HG02870 (cell line): ENCODE data around the gene KLK14.

ENCODE experiments used
- ATAC-seq: cut with Tn5 transposase; IDR thresholded peaks from one replicate; pipeline ENCODE4 v1.9.1; 2021; ENCODE audit warnings: mild to moderate bottlenecking, moderate library complexity; ENCODE audit not compliant: unreplicated experiment

The KLK14 gene, protein sequence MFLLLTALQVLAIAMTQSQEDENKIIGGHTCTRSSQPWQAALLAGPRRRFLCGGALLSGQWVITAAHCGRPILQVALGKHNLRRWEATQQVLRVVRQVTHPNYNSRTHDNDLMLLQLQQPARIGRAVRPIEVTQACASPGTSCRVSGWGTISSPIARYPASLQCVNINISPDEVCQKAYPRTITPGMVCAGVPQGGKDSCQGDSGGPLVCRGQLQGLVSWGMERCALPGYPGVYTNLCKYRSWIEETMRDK

DNA sequence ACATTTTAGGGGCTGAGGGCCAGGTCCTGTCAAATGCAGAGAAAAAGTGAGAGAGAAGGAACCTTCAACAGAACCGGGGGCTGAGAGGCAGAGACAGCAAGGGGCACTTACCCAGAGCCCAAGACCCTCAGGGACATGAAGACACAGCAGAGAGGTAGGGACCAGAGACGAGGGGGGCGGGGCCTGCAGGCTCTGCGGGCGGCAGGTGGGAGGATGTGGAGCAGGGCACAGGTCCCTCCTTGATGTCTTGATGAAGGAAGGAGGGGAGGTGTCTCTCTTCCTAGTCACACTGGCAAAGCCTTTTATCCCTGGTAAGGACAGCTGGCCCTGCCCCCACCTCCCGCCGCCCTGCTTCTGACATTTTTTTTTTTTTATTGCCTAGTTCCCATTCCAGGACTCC is at the start of gene KLK14:
KLK14 (minus strand) TSS at position 277 of the 400 bp plus-strand sequence; CDS start at position 4, 273 bp downstream.
- ATAC-seq = no peak

DNA sequence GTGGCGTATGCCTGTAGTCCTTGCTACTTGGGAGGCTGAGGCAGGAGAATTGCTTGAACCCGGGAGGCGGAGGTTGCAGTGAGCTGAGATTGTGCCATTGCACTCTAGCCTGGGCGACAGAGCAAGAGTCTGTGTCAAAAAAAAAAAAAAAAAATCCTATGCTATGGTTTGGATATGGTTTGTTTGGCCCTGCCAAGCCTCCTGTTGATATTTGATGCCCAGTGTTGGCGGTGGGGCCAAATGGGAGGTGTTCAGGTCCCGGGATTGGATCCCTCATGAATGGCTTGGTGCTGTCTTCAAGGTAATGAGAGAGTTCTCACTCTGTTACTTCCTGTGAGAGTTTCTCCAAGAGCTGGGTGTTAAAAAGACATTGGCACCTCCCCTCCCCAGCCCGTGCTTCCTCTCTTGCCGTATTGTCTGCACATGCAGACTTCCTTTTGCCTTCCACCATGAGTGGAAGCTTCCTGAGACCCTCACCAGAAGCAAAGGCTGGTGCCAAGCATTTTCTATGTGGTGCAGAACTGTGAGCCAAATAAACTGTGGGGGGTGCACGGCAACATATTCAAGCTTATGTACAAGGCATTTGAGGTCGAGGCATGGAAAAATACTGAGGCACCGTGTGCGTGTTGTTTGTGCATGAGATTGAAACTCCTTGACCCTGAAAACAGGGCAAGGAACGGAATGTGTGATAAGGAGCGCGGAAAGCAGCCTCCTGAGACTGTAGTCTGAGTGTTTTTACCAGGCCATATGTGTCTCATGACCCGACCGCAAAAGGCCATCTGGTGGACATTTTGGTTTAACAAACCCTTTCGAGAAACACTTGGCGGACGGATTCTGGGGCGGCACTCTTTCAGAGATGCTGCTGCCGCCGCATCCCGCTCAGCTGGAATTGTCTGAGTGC is 49.3 kb upstream of the KLK14 start:
- ATAC-seq = no peak

DNA sequence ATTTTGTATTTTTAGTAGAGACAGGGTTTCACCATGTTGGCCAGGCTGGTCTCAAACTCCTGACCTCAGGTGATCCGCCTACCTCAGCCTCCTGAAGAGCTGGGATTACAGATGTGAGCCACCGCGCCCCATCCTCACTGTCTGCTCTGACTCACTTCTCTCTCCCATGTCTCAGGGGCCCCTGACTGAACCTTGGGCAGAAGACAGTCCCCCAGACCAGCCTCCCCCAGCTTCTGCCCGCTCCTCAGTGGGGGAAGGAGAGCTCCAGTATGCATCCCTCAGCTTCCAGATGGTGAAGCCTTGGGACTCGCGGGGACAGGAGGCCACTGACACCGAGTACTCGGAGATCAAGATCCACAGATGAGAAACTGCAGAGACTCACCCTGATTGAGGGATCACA is 47.0 kb upstream of the KLK14 start:
- ATAC-seq = no peak

DNA sequence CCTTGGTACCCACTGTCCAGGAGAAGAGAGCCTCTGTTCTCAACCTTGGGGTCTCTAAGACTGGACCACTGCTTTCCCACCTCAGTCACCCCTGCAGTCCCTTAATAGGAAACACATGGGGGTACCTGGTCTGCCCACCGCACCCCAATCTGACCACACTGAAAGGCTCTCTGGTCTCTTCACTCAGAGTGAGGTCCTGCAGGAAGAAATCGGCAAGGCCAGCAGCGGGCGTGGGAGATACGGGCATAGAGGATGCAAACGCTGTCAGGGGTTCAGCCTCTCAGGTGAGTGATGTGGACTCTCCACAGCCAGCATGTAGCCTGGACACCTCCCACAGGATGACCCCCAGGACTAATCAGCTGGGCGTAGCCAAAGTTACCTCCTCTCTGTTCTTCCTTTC is 45.5 kb upstream of the KLK14 start:
- no peak for ATAC-seq

DNA sequence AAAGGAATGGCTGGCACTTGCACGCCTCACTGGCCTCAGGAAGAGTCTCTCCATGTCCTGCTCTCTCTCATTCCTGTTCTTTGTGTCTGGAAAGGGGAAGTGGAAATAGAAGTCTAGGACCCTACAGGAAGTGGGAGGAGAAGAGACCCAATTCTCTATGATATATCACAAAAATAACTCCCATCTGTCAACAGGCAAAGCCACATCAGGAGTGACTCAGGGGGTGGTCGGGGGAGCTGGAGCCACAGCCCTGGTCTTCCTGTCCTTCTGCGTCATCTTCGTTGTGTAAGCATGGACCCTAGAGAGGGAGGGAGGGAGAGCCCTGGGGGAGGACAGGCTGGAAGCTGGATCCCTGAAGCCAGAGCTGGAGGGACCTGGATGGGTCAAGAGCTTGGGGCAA is 45.1 kb upstream of the KLK14 start:
- ATAC-seq = no peak

DNA sequence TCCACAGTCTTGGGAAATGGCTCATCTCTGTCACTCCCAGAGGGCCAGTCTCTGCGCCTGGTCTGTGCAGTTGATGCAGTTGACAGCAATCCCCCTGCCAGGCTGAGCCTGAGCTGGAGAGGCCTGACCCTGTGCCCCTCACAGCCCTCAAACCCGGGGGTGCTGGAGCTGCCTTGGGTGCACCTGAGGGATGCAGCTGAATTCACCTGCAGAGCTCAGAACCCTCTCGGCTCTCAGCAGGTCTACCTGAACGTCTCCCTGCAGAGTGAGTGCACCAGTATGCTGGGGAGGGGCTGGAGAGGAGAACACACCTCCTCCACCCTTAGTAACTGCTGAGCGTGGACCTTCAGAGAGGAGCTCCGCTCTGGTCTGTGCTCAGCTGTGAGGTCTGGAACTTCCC is 44.3 kb upstream of the KLK14 start:
- no peak for ATAC-seq

DNA sequence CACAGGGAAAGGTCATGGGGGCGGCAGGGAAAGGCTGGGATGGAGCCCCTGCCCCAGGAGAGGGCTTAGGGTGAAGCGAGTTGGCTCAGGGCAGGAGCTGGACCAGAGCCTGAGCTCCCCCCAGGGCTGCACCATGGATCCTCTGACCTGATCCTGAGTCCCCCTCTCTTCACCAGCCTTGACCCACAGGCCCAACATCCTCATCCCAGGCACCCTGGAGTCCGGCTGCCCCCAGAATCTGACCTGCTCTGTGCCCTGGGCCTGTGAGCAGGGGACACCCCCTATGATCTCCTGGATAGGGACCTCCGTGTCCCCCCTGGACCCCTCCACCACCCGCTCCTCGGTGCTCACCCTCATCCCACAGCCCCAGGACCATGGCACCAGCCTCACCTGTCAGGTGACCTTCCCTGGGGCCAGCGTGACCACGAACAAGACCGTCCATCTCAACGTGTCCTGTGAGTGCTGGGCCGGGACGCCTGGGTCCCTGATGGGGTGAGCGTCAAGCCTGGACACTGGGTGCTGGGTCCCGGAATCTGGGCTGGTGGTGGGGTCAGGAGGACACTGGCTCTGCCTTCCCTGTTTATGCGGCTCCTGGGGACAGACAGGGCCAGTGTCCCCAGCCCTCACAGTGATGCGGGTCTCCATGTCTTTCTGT is 42.9 kb upstream of the KLK14 start:
- no peak for ATAC-seq

DNA sequence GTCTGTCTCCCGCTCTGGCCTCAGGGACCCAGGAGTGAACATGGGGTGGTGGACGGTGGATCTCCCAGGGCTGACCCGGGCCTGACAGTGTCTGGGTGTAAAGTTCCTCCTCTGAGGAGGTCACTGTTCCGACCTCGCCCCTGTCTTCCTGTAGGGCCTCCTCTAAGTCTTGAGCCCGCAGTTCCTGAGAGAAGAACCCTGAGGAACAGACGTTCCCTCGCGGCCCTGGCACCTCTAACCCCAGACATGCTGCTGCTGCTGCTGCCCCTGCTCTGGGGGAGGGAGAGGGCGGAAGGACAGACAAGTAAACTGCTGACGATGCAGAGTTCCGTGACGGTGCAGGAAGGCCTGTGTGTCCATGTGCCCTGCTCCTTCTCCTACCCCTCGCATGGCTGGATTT is 42.0 kb upstream of the KLK14 start, which contains the start of gene SIGLEC9:
SIGLEC9 (plus strand) TSS at position 178 of the 400 bp plus-strand sequence; CDS start at position 247, 69 bp downstream.
- no peak for ATAC-seq

DNA sequence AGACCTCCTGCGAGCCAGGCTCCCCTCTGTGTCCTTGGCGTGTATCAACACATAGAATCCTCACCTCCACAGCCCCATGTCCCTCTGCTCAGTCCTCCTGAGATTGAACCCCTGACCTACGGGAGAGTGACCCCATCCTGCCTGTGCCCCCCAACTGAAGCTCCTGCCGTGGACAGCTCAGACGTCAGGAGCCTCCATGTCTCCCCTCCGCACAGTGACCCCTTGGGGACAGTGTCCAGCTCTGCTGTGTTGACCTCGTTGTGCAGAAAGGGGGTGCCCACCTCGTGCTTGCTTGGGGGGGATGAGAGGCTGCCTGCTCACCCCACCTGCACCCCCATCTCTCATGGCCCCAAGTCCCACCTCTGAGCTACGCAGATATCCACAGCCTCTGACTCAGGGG is 41.5 kb upstream of the KLK14 start:
- ATAC-seq = no peak

DNA sequence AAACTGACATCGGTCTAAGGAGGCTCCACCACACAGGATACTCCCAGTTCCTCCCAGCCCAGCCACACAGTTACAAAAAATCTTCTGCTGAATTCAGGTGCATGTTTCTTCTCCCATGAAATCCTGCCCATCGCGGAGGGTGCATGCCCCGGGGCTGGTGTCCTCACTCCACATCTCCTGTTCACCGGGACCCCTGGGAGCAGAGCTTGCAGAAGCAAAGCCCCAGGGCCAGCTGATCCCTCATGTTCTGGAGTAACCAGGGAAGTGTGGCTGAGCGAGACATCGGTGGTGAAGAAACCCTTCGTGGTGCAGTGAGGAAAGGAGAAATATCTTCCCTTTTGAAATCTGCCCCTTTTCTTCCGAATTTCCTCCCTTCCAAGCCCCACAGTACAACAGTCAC is 41.1 kb upstream of the KLK14 start:
- ATAC-seq = no peak

DNA sequence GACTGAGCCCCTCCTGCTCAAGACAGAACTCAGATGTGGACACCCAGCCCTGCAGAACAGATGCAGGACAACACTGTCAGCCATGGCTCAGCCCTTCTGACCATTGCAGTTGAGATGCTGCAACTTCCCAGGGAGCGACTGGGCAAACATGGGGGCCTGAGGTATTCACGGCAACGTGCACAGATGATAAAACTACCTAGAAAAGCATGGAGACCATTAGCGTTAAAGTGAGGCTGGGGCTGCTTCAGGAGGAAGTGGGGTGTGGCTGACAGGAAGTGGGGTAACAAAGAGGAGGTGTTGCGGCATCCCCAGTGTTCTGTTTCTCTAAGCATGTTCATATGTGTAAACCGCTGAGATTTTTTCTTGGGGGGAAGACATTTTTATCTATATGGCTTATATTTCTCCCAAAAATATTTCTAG is 40.7 kb upstream of the KLK14 start:
- no peak for ATAC-seq

DNA sequence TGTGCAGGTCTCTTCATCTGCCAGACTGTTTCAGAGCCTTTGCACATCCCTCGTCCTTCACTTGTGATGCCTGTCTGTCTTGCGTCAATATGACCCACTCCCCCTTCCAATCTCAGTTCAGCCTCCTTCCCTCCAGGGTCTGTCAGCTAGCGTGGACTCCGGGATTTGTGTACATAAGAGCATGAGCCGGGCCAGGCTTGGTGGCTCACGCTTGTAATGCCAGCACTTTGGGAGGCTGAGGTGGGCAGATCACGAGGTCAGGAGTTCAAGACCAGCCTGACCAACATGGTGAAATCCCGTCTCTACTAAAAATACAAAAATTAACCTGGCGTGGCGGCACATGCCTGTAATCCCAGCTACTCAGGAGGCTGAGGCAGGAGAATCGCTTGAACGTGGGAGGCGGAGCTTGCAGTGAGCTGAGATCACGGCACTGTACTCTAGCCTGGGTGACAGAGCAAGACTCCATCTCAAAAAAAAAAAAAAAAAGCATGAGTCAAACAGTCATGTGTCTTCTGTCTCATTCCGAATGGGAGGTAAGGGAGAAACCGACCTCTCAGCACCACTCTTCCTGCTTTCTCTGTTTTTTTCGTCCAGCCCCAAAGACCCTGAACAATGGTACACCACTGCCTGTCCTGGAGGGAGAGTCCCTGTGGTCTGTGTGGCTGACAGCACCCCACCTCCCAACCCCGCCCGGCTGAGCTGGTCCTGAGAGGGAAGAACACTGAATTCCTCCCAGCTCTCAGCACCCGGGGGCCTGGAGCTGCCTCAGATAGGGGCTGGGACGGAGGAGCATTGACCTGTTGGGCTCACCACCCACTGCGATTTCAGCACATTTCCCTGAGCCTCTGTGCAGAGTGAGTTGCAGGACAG is 39.7 kb upstream of the KLK14 start:
- no peak for ATAC-seq

DNA sequence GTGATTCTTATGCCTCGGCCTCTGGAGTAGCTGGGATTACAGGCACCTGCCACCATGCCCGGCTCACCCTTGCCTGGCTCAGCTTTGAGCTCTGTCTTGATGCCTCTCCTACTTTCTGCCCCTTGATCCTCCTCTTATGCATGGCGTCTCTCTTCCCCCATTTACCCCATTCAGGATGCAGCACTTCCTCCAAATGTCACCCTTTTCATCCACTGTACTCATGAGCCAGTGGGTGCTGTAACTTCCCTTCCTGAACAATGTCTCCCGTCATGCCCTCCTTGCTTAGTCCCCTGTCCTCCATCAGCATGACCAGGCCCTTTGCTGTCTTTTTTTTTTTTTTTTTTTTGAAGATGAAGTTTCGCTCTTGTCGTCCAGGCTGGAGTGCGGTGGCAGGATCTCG is 38.6 kb upstream of the KLK14 start:
- ATAC-seq = no peak

DNA sequence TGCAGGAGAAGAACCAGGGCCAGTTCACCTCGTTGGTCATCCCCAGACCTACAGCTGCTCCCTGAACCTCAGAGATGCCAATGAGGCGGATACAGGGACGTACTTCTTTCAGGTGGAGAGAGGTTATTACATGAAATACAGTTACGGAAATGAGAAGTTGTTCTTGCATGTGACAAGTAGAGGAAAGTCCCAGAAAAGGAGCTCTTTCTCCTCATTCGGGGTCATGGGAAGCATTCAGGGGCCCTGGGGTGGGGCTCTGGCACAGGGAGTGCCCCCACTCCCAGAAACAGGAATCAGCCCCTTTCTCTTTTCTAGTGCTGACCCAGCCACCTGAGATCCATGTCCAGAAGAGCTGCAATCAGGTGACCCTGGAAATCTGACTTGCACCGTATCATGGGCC is 37.5 kb upstream of the KLK14 start:
- ATAC-seq = no peak

DNA sequence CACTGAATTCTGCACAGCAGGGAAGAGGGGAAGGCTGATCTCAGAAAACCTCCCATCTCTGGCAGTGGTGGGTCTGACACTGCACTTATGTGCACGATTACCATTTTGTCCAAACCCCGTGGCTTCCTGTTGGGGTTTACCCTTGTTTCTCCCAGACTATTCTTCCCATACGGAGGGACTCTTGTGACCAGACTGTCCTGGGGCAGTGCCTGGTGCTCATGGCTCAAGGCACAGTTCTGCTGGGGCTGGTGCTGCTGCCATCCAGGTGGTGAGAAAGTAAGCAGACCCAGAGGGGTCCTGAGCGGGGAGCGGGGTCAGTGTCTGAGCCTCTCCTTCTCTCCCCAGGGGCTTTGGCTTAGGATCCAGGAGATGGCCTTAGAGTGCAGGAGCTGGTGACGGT is 36.9 kb upstream of the KLK14 start:
- ATAC-seq = no peak

DNA sequence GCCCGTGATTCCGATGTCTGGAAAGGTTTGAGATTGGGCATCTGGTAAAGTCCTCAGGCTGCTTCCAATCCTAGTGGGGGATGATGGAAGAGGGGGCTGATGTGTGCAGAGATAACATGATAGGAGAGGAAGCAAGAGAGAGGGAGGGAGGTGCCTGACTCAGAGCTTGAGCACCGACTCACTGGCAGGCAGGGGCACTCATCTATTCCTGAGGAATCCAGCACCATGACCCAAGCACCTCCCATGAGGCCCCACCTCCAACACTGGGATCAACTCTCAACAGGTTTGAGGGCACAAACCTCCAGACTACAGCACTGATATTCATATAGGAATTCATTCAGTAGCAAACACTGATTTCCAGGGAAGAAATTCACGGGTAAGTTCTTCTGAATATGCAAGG is 36.4 kb upstream of the KLK14 start:
- ATAC-seq = no peak

DNA sequence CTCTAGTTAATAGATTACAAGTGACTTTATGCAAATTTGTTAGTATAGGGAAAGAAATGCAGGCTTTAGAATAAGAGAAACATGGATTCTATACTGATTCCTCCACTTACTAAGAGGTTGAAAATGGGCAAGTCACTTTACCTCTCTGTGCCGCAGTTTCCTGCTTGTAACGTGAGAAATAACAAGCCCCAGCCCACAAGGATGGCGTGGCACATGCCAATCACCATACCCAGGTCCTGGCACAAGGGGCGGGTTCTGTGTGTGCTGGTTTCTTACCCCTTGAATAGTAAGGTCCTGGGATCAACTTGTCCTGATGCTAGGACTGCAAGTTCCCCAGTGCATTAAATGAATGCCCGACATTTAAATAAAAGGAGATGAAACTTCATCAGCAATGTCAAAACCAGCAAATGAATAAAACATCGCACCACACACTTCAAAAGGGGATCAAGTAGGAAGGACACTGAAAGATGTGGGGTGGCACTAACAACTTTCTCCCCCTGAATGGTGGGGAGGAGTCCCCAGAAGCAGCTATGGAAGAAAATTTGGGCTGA is 34.1 kb upstream of the KLK14 start:
- ATAC-seq = no peak

DNA sequence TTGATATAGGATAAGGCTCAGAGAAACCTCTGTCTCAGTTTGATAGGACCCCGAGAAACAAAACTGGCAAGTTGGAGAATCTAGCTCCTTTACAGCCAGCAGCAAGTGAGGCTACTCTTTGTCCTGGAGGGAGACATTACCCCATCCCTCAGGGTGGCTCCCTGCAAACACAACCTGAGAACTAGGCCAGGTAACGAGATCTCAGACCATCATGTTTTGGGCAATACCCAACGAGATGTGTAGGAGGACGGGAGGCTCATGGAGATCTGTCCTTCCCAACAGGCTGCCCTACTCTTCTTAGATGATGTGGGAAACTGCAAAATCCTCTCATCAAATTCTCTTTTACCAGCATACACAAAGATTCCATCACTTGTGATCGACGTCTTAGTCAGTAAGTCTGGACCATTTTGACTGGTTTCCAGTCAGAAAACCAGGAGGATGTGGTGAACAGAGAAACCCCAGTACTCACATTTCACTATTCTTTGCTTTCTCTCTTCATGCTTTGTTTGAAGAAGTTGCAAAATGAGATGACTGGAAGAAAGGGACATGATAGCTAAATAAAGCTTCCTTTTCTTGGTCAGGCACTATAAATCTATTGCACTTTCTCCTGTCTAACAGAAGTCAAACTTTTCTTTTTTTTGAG is 31.5 kb upstream of the KLK14 start:
- no peak for ATAC-seq

DNA sequence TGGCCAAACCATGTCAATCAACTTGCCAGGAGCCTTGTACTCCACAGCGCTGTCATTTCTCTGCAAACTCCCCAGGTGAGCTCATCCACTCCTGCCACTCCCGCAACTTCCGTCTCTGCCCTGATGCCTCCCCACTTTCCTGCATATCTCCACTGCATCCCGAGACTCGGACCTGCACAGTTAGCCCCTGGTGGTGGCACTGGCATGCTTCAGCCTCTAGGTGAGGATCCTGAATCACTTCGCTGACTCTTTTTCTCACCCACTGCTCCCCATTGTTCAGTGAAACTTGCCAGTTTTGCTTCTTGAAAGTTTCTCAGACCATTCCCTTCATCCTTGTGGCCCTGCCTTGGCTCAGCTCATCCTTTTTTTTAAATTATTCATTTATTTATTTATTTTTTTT is 28.9 kb upstream of the KLK14 start:
- no peak for ATAC-seq

DNA sequence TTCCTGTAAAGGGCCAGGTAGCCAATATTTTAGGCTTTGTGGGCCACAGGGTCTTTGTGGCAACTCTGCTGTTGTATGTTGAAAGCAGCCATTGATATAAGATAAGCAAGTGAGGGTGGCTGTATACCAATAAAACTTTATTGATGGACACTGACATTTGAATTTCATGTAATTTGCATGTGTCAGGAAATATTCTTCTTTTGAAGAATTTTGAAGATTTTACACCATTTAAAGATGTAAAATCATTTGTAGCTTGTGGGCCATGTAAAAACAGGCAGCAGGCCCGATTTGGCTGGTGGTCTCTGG is 27.9 kb upstream of the KLK14 start:
- ATAC-seq = no peak
